HEK293 (cell line): Measurements from ENCODE around the gene SLC35E3.

Experiments
- TRIM28 ChIP-seq: IDR thresholded peaks from 2 replicates; pipeline ENCODE4 v1.6.1; 2011; ENCODE audit warnings: low read length, control low read depth, borderline replicate concordance
- ZNF146 ChIP-seq: fragments of 450-650 bp; formaldehyde crosslinking; IDR thresholded peaks from 2 replicates; pipeline ENCODE4 v1.5.1; 2016; ENCODE audit warnings: missing biosample characterization, missing genetic modification characterization
- ZNF335 ChIP-seq: fragments of 450-650 bp; formaldehyde crosslinking; conservative IDR thresholded peaks from 2 replicates; pipeline ENCODE4 v1.5.1; 2016; ENCODE audit warnings: missing biosample characterization, missing genetic modification characterization
- ZNF548 ChIP-seq: fragments of 450-650 bp; formaldehyde crosslinking; IDR thresholded peaks from 2 replicates; pipeline ENCODE4 v1.5.1; 2016; ENCODE audit warnings: missing biosample characterization, missing genetic modification characterization
- ZNF571 ChIP-seq: fragments of 450-650 bp; formaldehyde crosslinking; IDR thresholded peaks from 2 replicates; pipeline ENCODE4 v1.5.0; 2017; ENCODE audit warnings: missing biosample characterization, missing genetic modification characterization
- ZNF658 ChIP-seq: fragments of 450-650 bp; formaldehyde crosslinking; IDR thresholded peaks from 2 replicates; pipeline ENCODE4; 2016; ENCODE audit warnings: missing biosample characterization, missing genetic modification characterization
- ZNF670 ChIP-seq: fragments of 450-650 bp; formaldehyde crosslinking; IDR thresholded peaks from 2 replicates; pipeline ENCODE4 v1.5.1; 2016; ENCODE audit warnings: missing biosample characterization, missing genetic modification characterization, low read depth
- ZNF768 ChIP-seq: fragments of 450-650 bp; formaldehyde crosslinking; IDR thresholded peaks from 2 replicates; pipeline ENCODE4 v1.5.1; 2018; ENCODE audit warnings: missing biosample characterization, mild to moderate bottlenecking, missing genetic modification characterization
- ZNF792 ChIP-seq: fragments of 450-650 bp; formaldehyde crosslinking; IDR thresholded peaks from 2 replicates; pipeline ENCODE4 v1.5.1; 2016; ENCODE audit warnings: missing biosample characterization, missing genetic modification characterization
- TF ChIP-seq, protein P1 (sequence below): fragments of 450-650 bp; formaldehyde crosslinking; IDR thresholded peaks from 2 replicates; pipeline ENCODE4 v1.5.1; 2016; ENCODE audit warnings: missing biosample characterization, missing genetic modification characterization
- TF ChIP-seq, protein P2 (sequence below): fragments of 450-650 bp; formaldehyde crosslinking; IDR thresholded peaks from 2 replicates; pipeline ENCODE4 v1.5.1; 2016; ENCODE audit warnings: missing biosample characterization, missing genetic modification characterization
- TF ChIP-seq, protein P3 (sequence below): fragments of 450-650 bp; formaldehyde crosslinking; IDR thresholded peaks from 2 replicates; pipeline ENCODE4 v1.5.1; 2016; ENCODE audit warnings: missing biosample characterization, missing genetic modification characterization
- TF ChIP-seq, protein P4 (sequence below): fragments of 450-650 bp; formaldehyde crosslinking; IDR thresholded peaks from 2 replicates; pipeline ENCODE4 v1.5.1; 2017; ENCODE audit warnings: missing biosample characterization, missing genetic modification characterization
- TF ChIP-seq, protein P5 (sequence below): fragments of 450-650 bp; formaldehyde crosslinking; IDR thresholded peaks from 2 replicates; pipeline ENCODE4 v1.5.1; 2016; ENCODE audit warnings: missing biosample characterization, missing genetic modification characterization

DNA sequence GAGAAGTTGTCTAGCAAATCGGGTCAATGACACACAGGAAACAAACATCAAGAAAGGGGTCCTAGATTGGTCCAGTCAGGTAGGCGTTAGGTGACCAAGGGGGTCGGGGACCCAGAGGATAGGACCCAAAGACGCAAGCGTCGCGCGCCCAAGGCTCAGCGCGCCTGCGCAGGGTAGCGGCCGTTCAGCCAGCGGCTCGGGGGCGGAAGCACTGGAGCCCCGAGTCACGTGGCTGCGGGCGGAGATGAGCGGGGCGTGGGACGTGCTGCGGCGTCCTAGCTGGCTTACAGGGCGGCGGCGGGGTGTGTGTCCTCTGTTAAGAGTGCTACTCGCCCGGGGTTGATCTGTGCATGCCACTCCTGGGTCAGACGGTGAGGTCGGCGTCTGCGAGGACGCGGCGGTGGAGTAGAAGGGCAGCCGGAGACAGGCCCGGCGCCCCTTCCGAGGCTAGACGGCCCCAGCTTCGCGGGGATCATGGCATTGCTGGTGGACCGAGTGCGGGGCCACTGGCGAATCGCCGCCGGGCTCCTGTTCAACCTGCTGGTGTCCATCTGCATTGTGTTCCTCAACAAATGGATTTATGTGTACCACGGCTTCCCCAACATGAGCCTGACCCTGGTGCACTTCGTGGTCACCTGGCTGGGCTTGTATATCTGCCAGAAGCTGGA lies at the start of gene SLC35E3:
- peak; percentile 88 for TF ChIP-seq ZNF335 (tag by site-specific recombination)
- no peak for TF ChIP-seq ZNF146 (tag by site-specific recombination)
- TF ChIP-seq, protein P1, sequence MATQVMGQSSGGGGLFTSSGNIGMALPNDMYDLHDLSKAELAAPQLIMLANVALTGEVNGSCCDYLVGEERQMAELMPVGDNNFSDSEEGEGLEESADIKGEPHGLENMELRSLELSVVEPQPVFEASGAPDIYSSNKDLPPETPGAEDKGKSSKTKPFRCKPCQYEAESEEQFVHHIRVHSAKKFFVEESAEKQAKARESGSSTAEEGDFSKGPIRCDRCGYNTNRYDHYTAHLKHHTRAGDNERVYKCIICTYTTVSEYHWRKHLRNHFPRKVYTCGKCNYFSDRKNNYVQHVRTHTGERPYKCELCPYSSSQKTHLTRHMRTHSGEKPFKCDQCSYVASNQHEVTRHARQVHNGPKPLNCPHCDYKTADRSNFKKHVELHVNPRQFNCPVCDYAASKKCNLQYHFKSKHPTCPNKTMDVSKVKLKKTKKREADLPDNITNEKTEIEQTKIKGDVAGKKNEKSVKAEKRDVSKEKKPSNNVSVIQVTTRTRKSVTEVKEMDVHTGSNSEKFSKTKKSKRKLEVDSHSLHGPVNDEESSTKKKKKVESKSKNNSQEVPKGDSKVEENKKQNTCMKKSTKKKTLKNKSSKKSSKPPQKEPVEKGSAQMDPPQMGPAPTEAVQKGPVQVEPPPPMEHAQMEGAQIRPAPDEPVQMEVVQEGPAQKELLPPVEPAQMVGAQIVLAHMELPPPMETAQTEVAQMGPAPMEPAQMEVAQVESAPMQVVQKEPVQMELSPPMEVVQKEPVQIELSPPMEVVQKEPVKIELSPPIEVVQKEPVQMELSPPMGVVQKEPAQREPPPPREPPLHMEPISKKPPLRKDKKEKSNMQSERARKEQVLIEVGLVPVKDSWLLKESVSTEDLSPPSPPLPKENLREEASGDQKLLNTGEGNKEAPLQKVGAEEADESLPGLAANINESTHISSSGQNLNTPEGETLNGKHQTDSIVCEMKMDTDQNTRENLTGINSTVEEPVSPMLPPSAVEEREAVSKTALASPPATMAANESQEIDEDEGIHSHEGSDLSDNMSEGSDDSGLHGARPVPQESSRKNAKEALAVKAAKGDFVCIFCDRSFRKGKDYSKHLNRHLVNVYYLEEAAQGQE: peak; percentile 14; the same call in 1 of the 2 replicates
- TF ChIP-seq, protein P2, sequence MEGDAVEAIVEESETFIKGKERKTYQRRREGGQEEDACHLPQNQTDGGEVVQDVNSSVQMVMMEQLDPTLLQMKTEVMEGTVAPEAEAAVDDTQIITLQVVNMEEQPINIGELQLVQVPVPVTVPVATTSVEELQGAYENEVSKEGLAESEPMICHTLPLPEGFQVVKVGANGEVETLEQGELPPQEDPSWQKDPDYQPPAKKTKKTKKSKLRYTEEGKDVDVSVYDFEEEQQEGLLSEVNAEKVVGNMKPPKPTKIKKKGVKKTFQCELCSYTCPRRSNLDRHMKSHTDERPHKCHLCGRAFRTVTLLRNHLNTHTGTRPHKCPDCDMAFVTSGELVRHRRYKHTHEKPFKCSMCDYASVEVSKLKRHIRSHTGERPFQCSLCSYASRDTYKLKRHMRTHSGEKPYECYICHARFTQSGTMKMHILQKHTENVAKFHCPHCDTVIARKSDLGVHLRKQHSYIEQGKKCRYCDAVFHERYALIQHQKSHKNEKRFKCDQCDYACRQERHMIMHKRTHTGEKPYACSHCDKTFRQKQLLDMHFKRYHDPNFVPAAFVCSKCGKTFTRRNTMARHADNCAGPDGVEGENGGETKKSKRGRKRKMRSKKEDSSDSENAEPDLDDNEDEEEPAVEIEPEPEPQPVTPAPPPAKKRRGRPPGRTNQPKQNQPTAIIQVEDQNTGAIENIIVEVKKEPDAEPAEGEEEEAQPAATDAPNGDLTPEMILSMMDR: no peak
- 0 out of 2 replicates have a peak, but pooled peaks have one; percentile 12 for TF ChIP-seq ZNF792 (tag by site-specific recombination)
- no peak for TF ChIP-seq ZNF768 (tag by site-specific recombination)
- no peak for TF ChIP-seq ZNF571 (tag by site-specific recombination)
- TF ChIP-seq, protein P3, sequence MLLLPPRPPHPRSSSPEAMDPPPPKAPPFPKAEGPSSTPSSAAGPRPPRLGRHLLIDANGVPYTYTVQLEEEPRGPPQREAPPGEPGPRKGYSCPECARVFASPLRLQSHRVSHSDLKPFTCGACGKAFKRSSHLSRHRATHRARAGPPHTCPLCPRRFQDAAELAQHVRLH (tag by site-specific recombination): peak; percentile 57; the same call in 1 of the 2 replicates
- no peak for TF ChIP-seq ZNF548
- no peak for TF ChIP-seq ZNF670
- TF ChIP-seq TRIM28: peak; percentile 75; the same call in 1 of the 2 replicates
- TF ChIP-seq, protein P4, sequence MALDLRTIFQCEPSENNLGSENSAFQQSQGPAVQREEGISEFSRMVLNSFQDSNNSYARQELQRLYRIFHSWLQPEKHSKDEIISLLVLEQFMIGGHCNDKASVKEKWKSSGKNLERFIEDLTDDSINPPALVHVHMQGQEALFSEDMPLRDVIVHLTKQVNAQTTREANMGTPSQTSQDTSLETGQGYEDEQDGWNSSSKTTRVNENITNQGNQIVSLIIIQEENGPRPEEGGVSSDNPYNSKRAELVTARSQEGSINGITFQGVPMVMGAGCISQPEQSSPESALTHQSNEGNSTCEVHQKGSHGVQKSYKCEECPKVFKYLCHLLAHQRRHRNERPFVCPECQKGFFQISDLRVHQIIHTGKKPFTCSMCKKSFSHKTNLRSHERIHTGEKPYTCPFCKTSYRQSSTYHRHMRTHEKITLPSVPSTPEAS (tag by site-specific recombination): no peak
- TF ChIP-seq ZNF658: no peak
- TF ChIP-seq, protein P5, sequence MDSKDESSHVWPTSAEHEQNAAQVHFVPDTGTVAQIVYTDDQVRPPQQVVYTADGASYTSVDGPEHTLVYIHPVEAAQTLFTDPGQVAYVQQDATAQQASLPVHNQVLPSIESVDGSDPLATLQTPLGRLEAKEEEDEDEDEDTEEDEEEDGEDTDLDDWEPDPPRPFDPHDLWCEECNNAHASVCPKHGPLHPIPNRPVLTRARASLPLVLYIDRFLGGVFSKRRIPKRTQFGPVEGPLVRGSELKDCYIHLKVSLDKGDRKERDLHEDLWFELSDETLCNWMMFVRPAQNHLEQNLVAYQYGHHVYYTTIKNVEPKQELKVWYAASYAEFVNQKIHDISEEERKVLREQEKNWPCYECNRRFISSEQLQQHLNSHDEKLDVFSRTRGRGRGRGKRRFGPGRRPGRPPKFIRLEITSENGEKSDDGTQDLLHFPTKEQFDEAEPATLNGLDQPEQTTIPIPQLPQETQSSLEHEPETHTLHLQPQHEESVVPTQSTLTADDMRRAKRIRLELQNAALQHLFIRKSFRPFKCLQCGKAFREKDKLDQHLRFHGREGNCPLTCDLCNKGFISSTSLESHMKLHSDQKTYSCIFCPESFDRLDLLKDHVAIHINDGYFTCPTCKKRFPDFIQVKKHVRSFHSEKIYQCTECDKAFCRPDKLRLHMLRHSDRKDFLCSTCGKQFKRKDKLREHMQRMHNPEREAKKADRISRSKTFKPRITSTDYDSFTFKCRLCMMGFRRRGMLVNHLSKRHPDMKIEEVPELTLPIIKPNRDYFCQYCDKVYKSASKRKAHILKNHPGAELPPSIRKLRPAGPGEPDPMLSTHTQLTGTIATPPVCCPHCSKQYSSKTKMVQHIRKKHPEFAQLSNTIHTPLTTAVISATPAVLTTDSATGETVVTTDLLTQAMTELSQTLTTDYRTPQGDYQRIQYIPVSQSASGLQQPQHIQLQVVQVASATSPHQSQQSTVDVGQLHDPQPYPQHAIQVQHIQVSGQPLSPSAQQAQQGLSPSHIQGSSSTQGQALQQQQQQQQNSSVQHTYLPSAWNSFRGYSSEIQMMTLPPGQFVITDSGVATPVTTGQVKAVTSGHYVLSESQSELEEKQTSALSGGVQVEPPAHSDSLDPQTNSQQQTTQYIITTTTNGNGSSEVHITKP: no peak
